ENCODE results near the gene LTBP2. TPM values are rescaled to one million over a fixed set of nuclear protein-coding genes. Genes with fewer than 3 reads are reported as not detected.

LTBP2 gene
- total RNA-seq, 1 experiment from 2014 or later = not detected

DNA sequence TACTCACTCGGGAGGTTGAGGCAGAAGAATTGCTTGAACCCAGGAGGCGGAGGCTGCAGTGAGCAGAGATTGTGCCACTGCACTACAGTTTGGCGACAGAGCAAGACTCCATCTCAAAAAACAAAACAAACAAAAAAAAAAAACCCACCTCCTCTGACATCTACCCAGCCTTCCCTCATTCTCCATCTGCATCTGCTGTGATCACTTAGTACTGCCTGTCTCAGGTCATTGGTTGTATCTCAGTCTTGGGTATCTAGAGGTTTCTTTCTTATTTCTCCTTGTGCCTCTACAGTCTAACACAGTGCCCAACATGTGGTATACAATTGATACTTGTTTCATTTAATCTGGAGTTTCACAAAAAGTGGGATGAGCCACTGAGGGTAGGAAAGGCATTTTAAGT is 5.3 kb downstream of the LTBP2 start:
- H2AFZ ChIP-seq (ENCODE audit: low read length) = no peak overlapping the region
- no peak overlapping the region for H3K4me2 ChIP-seq (ENCODE audit: low read depth, low read length, poor library complexity, severe bottlenecking)
- no peaks in the 10 kb centered on the region for H3K27me3 ChIP-seq (ENCODE audit: low read length)
- no peaks in the 10 kb centered on the region for H3K79me2 ChIP-seq (ENCODE audit: low read length)
- no peak overlapping the region for H3K4me3 ChIP-seq (ENCODE audit: low read length)
- H3K9me2 ChIP-seq (replicated peaks; ENCODE audit: insufficient read depth, low read length) = no peaks in the 10 kb centered on the region
- no peaks in the 10 kb centered on the region for H4K20me1 ChIP-seq (ENCODE audit: insufficient read depth, low read depth, low read length)
- H3K9me3 ChIP-seq (ENCODE audit: low read length) = no peaks in the 10 kb centered on the region
- H3K9ac ChIP-seq (ENCODE audit: low read length) = no peak overlapping the region
- H3K36me3 ChIP-seq (ENCODE audit: insufficient read depth, low read length) = no peaks in the 10 kb centered on the region
- 0 out of 2 replicates have a peak, but pooled peaks cover 4% of the 10 kb centered on the region for H3K4me1 ChIP-seq (ENCODE audit: low read length)
- H3K27ac ChIP-seq (ENCODE audit: low read length) = no peak overlapping the region
- DNase-seq = no peak

DNA sequence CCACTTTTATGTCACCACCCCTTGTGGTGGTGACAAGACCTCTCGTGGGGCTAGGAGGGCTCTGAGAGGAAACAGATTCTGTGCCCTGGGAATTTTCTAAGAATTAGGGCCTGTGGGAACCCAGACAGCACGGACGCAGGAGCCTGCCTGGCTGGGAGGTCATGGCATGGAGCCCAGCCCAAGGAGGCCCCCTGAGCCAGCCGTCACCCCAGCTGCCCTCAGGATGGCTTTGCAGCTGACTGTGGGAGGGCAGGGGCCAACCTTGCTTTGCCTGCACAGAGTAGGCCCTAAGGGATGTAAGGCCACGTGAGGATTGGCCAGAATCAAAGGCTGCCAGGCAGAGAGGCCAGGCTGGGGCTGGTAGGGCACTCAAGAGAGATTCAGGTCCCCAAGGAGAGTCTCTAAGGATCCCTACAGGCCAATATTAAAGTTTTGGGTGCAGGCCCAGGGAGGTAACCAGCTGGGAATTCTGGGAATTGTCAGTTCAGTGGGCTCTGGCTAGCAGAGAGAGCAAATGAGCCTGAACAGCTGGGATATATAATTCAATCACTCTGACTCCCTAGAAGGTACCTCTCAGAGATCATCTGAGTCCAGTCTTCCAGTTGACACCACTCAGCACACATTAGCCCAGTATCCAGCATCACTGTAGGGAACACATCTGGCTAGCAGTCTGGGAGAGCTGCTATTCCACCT is 6.4 kb downstream of the LTBP2 start:
- no peak overlapping the region for H3K4me2 ChIP-seq (ENCODE audit: low read depth, low read length, poor library complexity, severe bottlenecking)
- no peak overlapping the region for H3K27ac ChIP-seq (ENCODE audit: low read length)
- no peaks in the 10 kb centered on the region for H3K79me2 ChIP-seq (ENCODE audit: low read length)
- H2AFZ ChIP-seq (ENCODE audit: low read length) = no peak overlapping the region
- DNase-seq = no peak
- H3K9me3 ChIP-seq (ENCODE audit: low read length) = no peaks in the 10 kb centered on the region
- H4K20me1 ChIP-seq (ENCODE audit: insufficient read depth, low read depth, low read length) = no peaks in the 10 kb centered on the region
- no peaks in the 10 kb centered on the region for H3K36me3 ChIP-seq (ENCODE audit: insufficient read depth, low read length)
- H3K4me1 ChIP-seq (ENCODE audit: low read length) = 0 out of 2 replicates have a peak, but pooled peaks cover 4% of the 10 kb centered on the region
- no peaks in the 10 kb centered on the region for H3K27me3 ChIP-seq (ENCODE audit: low read length)
- H3K9me2 ChIP-seq (replicated peaks; ENCODE audit: insufficient read depth, low read length) = no peaks in the 10 kb centered on the region
- no peak overlapping the region for H3K4me3 ChIP-seq (ENCODE audit: low read length)
- H3K9ac ChIP-seq (ENCODE audit: low read length) = no peak overlapping the region

DNA sequence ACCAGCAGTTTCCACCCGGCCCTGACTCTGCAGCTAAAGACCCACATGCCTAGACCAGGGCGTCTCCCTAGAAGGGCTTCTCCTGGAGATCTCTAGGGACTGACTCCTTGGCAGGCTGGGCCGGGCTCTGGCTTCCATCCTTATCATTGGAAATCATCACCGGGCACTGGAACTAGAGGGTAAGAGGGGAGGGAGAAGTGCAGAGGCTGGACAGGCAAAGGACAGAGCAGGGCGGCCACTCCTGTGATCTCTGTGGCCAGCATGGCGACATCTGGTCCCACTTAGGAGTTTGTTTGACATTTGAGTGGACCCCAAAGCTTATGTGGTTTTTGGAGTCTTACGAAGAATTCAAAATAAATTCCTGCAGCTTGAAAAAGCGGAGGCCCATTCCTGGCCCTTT is 7.1 kb downstream of the LTBP2 start:
- DNase-seq = no peak
- Histone ChIP-seq H3K9ac (ENCODE audit: low read length) (no peak overlapping the region), H3K79me2 (ENCODE audit: low read length) (no peaks in the 10 kb centered on the region), H3K9me3 (ENCODE audit: low read length) (no peaks in the 10 kb centered on the region), H3K27ac (ENCODE audit: low read length) (no peak overlapping the region), H4K20me1 (ENCODE audit: insufficient read depth, low read depth, low read length) (no peaks in the 10 kb centered on the region), H3K9me2 (replicated peaks; ENCODE audit: insufficient read depth, low read length) (no peaks in the 10 kb centered on the region), H3K4me3 (ENCODE audit: low read length) (no peak overlapping the region), H3K4me2 (ENCODE audit: low read depth, low read length, poor library complexity, severe bottlenecking) (no peak overlapping the region), H3K36me3 (ENCODE audit: insufficient read depth, low read length) (no peaks in the 10 kb centered on the region), H3K27me3 (ENCODE audit: low read length) (no peaks in the 10 kb centered on the region), H2AFZ (ENCODE audit: low read length) (no peak overlapping the region), H3K4me1 (ENCODE audit: low read length) (0 out of 2 replicates have a peak, but pooled peaks cover 4% of the 10 kb centered on the region)

DNA sequence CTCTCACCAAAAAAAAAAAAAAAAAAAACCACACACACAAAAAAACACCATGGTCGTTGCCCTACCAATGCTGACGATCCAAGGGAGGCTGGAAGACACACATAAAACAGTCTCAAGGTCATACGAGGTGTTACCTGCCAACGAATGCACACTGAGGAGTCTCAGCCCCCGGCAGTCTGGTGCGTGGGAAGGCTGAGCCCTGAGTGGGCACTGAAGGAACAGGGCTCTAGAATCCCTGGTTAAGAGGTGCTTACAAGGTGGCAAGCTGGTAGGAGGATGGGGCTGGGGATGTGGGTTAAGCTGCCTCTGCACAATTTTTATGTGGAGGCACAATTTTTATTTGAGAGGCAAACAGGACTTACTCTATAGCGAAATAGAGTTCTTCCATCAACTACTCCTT is 7.9 kb downstream of the LTBP2 start:
- Histone ChIP-seq H4K20me1 (ENCODE audit: insufficient read depth, low read depth, low read length) (no peaks in the 10 kb centered on the region), H3K27me3 (ENCODE audit: low read length) (no peaks in the 10 kb centered on the region), H2AFZ (ENCODE audit: low read length) (no peak overlapping the region), H3K4me1 (ENCODE audit: low read length) (0 out of 2 replicates have a peak, but pooled peaks cover 4% of the 10 kb centered on the region), H3K79me2 (ENCODE audit: low read length) (no peaks in the 10 kb centered on the region), H3K4me2 (ENCODE audit: low read depth, low read length, poor library complexity, severe bottlenecking) (no peak overlapping the region), H3K27ac (ENCODE audit: low read length) (no peak overlapping the region), H3K4me3 (ENCODE audit: low read length) (no peak overlapping the region), H3K9me2 (replicated peaks; ENCODE audit: insufficient read depth, low read length) (no peaks in the 10 kb centered on the region), H3K36me3 (ENCODE audit: insufficient read depth, low read length) (no peaks in the 10 kb centered on the region), H3K9ac (ENCODE audit: low read length) (no peak overlapping the region), H3K9me3 (ENCODE audit: low read length) (no peaks in the 10 kb centered on the region)
- DNase-seq = no peak

DNA sequence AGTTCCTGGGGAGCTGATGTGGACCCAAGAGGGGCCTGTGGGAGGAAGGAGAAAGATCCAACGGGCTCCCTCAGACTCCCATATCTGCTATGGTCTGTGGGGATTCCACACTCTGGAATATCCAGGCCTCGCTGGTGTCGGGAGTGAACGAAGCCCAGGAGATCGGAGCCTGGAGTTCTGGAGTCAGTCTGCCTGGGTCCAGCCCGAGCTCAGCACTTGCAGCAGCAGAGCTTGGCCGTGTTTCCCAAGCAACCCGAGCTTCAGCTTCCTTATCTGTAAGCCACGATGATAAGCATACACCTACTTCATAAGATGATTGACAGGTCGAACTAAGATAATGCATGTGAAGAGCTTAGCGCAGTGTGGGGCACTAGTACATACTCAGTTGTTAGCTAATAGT is 10.1 kb downstream of the LTBP2 start:
- Histone ChIP-seq H3K9me2 (replicated peaks; ENCODE audit: insufficient read depth, low read length) (no peaks in the 10 kb centered on the region), H3K36me3 (ENCODE audit: insufficient read depth, low read length) (no peaks in the 10 kb centered on the region), H3K9me3 (ENCODE audit: low read length) (no peaks in the 10 kb centered on the region), H3K9ac (ENCODE audit: low read length) (no peak overlapping the region), H3K79me2 (ENCODE audit: low read length) (no peaks in the 10 kb centered on the region), H3K4me2 (ENCODE audit: low read depth, low read length, poor library complexity, severe bottlenecking) (no peak overlapping the region), H2AFZ (ENCODE audit: low read length) (no peak overlapping the region), H3K4me3 (ENCODE audit: low read length) (no peak overlapping the region), H3K27me3 (ENCODE audit: low read length) (no peaks in the 10 kb centered on the region), H3K4me1 (ENCODE audit: low read length) (0 out of 2 replicates have a peak, but pooled peaks cover 4% of the 10 kb centered on the region), H3K27ac (ENCODE audit: low read length) (no peak overlapping the region), H4K20me1 (ENCODE audit: insufficient read depth, low read depth, low read length) (no peaks in the 10 kb centered on the region)
- DNase-seq = no peak

DNA sequence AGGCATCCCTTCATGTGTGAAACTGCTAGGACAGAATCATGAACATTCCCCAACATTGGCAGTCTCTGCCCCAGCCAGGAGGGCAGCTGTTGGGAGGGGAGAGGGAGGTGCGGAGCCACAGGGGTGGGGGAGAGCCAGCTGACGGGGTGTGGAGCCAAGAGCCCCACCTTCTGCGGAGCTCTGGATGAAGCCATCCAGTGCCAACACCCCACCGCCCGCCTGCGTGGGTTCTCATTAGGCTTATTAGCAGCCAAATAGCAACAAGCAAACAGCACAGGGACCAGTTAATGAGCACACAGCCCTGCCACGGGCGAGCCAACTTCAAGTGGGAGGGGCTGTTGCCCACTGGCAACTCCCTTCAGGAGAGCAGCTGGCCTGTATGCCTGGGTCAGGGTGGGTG is 12.1 kb downstream of the LTBP2 start:
- H3K4me1 ChIP-seq (ENCODE audit: low read length) = no peaks in the 10 kb centered on the region
- no peak overlapping the region for H3K27ac ChIP-seq (ENCODE audit: low read length)
- no peaks in the 10 kb centered on the region for H3K27me3 ChIP-seq (ENCODE audit: low read length)
- no peak overlapping the region for H3K9ac ChIP-seq (ENCODE audit: low read length)
- no peaks in the 10 kb centered on the region for H4K20me1 ChIP-seq (ENCODE audit: insufficient read depth, low read depth, low read length)
- H2AFZ ChIP-seq (ENCODE audit: low read length) = no peak overlapping the region
- no peaks in the 10 kb centered on the region for H3K9me3 ChIP-seq (ENCODE audit: low read length)
- no peaks in the 10 kb centered on the region for H3K79me2 ChIP-seq (ENCODE audit: low read length)
- H3K4me3 ChIP-seq (ENCODE audit: low read length) = no peak overlapping the region
- no peaks in the 10 kb centered on the region for H3K36me3 ChIP-seq (ENCODE audit: insufficient read depth, low read length)
- H3K9me2 ChIP-seq (replicated peaks; ENCODE audit: insufficient read depth, low read length) = no peaks in the 10 kb centered on the region
- DNase-seq = no peak
- no peak overlapping the region for H3K4me2 ChIP-seq (ENCODE audit: low read depth, low read length, poor library complexity, severe bottlenecking)

DNA sequence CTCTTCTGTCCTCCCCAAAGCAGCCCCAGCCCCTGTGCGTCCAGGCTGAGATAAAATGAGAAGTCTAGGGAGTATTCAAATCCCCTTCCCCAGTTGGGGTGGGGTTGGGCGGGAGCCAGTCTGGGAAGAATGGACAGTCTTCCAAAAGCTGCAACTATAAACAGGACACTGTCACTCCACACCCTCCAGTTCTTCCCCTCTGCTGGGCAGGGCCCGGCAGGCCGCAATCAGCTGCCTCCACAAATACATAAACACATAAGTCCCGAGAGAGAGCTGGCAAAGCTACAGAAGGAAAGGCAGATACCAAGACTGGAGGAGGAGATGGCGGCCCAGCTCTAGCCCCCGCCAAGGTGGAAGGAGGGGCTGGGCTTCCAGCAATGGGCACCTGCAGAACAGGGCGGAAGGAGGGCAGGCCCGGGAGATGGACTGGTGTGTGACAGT is 12.7 kb downstream of the LTBP2 start:
- Histone ChIP-seq H3K79me2 (ENCODE audit: low read length) (no peaks in the 10 kb centered on the region), H3K9ac (ENCODE audit: low read length) (no peak overlapping the region), H2AFZ (ENCODE audit: low read length) (no peak overlapping the region), H3K4me1 (ENCODE audit: low read length) (no peaks in the 10 kb centered on the region), H3K4me3 (ENCODE audit: low read length) (no peak overlapping the region), H3K9me2 (replicated peaks; ENCODE audit: insufficient read depth, low read length) (no peaks in the 10 kb centered on the region), H3K4me2 (ENCODE audit: low read depth, low read length, poor library complexity, severe bottlenecking) (no peak overlapping the region), H3K9me3 (ENCODE audit: low read length) (no peaks in the 10 kb centered on the region), H3K36me3 (ENCODE audit: insufficient read depth, low read length) (no peaks in the 10 kb centered on the region), H3K27me3 (ENCODE audit: low read length) (no peaks in the 10 kb centered on the region), H4K20me1 (ENCODE audit: insufficient read depth, low read depth, low read length) (no peaks in the 10 kb centered on the region), H3K27ac (ENCODE audit: low read length) (no peak overlapping the region)
- no peak for DNase-seq

DNA sequence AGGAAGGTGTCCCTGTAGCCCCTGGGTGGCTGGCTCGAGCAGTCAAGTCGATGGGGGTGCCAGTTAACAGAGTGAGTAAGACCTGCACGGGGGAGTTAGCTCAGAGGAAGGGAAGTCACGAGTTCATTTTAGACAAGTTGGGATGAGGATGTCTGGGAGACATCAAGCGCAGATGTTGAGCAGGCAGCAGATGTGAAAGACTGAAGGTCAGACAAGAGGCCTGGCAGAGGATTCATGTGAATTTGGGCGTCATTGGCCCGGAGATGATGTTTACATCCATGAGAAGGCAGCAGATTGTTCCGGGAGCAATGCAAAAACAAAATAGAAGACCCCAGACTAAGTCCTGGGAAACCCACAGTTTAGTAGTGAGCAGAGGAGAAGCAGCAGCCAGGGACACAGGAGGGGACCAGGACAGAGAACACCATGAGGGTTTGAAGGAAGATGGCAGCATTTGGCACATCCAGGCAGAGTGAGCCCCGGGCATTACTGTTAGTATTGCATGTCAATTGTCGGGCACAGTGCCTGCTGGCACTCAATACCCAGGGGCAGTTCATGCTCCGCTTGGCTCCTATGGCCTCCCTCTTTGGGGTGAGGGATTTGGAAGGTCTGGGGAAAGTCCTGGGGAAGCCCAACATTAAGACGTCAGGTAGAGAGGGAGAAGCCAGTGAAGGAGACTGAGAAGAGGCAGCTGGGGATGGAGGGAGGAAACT is 15.1 kb downstream of the LTBP2 start:
- Histone ChIP-seq H3K9me2 (replicated peaks; ENCODE audit: insufficient read depth, low read length) (no peaks in the 10 kb centered on the region), H3K36me3 (ENCODE audit: insufficient read depth, low read length) (no peaks in the 10 kb centered on the region), H3K79me2 (ENCODE audit: low read length) (no peaks in the 10 kb centered on the region), H3K4me2 (ENCODE audit: low read depth, low read length, poor library complexity, severe bottlenecking) (no peak overlapping the region), H4K20me1 (ENCODE audit: insufficient read depth, low read depth, low read length) (no peaks in the 10 kb centered on the region), H3K27me3 (ENCODE audit: low read length) (no peaks in the 10 kb centered on the region), H3K4me3 (ENCODE audit: low read length) (no peak overlapping the region), H3K4me1 (ENCODE audit: low read length) (peaks cover 5% of the 10 kb centered on the region; the same call in 1 of the 2 replicates), H2AFZ (ENCODE audit: low read length) (no peak overlapping the region), H3K9me3 (ENCODE audit: low read length) (no peaks in the 10 kb centered on the region), H3K27ac (ENCODE audit: low read length) (no peak overlapping the region), H3K9ac (ENCODE audit: low read length) (no peak overlapping the region)
- no peak for DNase-seq
